HepG2 (cell line): Measurements from ENCODE around the gene NOXA1. TPM values are rescaled to one million over a fixed set of nuclear protein-coding genes. Genes with fewer than 3 reads are reported as not detected.

ENCODE experiments used
- ESRRA ChIP-seq: sonication (generic); formaldehyde crosslinking; IDR thresholded peaks from 2 replicates; pipeline ENCODE4 v1.5.1; 2020; ENCODE audit warnings: mild to moderate bottlenecking, low read depth, missing genetic modification reagents
- HNF4A ChIP-seq: sonication (generic); formaldehyde crosslinking; IDR thresholded peaks from 2 replicates; pipeline ENCODE4 v1.4.0; 2020; ENCODE audit warnings: missing genetic modification reagents
- MED8 ChIP-seq: sonication (generic); formaldehyde crosslinking; IDR thresholded peaks from 2 replicates; pipeline ENCODE4 v1.8.1; 2023; ENCODE audit warnings: mild to moderate bottlenecking, missing genetic modification reagents; ENCODE audit not compliant: insufficient replicate concordance
- MIXL1 ChIP-seq: IDR thresholded peaks from 2 replicates; pipeline ENCODE4 v1.6.1; 2016
- RBM39 ChIP-seq: fragments of 200-400 bp; formaldehyde crosslinking; IDR thresholded peaks from one replicate; pipeline ENCODE4 v1.6.1; 2018; ENCODE audit warnings: antibody characterized with exemption, mild to moderate bottlenecking, low read depth, low read length; ENCODE audit not compliant: poor library complexity, severe bottlenecking
- RCOR2 ChIP-seq: IDR thresholded peaks from 2 replicates; pipeline ENCODE4 v1.6.1; 2016; ENCODE audit warnings: missing biosample characterization, missing genetic modification reagents
- SPEN ChIP-seq: sonication (generic); formaldehyde crosslinking; IDR thresholded peaks from 2 replicates; pipeline ENCODE4 v1.5.1; 2020; ENCODE audit warnings: low read depth, mild to moderate bottlenecking, missing genetic modification reagents
- SRY ChIP-seq: sonication (generic); formaldehyde crosslinking; IDR thresholded peaks from 2 replicates; pipeline ENCODE4 v1.8.0; 2022; ENCODE audit warnings: mild to moderate bottlenecking, missing genetic modification reagents
- STAG1 ChIP-seq: sonication (generic); formaldehyde crosslinking; IDR thresholded peaks from 2 replicates; pipeline ENCODE4 v1.4.0; 2020; ENCODE audit warnings: missing genetic modification reagents
- TOE1 ChIP-seq: sonication (generic); formaldehyde crosslinking; IDR thresholded peaks from 2 replicates; pipeline ENCODE4 v1.4.0; 2020; ENCODE audit warnings: mild to moderate bottlenecking, missing genetic modification reagents
- XRCC5 ChIP-seq: fragments of 200-400 bp; formaldehyde crosslinking; optimal IDR thresholded peaks from 2 replicates; pipeline ENCODE3; 2017; ENCODE audit warnings: mild to moderate bottlenecking, low read length
- ZC3H13 ChIP-seq: sonication (generic); formaldehyde crosslinking; IDR thresholded peaks from 2 replicates; pipeline ENCODE4 v1.8.1; 2023; ENCODE audit warnings: mild to moderate bottlenecking, missing genetic modification reagents, moderate library complexity
- ZNF20 ChIP-seq: sonication (generic); formaldehyde crosslinking; IDR thresholded peaks from 2 replicates; pipeline ENCODE4 v1.4.0; 2020; ENCODE audit warnings: mild to moderate bottlenecking, moderate library complexity, missing genetic modification reagents
- ZNF256 ChIP-seq: sonication (generic); formaldehyde crosslinking; conservative IDR thresholded peaks from 2 replicates; pipeline ENCODE4 v1.4.0; 2020; ENCODE audit warnings: missing genetic modification reagents
- ZNF614 ChIP-seq: IDR thresholded peaks from 2 replicates; pipeline ENCODE4 v1.6.1; 2018; ENCODE audit warnings: missing biosample characterization, missing genetic modification reagents, inconsistent platforms, borderline replicate concordance
- polyA plus RNA-seq, 8 experiments: library from polyadenylated mRNA; depleted of rRNA in 3 of 8; stranded (reverse) in 7 of 8; unstranded in 1 of 8; fragments of >200 nt; fragmentation: Illumina TruSeq in 4 of 8; extraction: Trizol in 4 of 8; gene quantifications; 2 replicates each; pipeline versions ENCODE4 v1.2.1 to v1.2.3, GENCODE V29; 2011 to 2016; ENCODE audit warnings: low read depth in 4 of 8, missing spikeins in 1 of 8, mixed read lengths in 1 of 8; ENCODE audit not compliant: insufficient read depth in 1 of 8
- total RNA-seq, 5 experiments: library from RNA; depleted of rRNA; stranded (reverse); fragments of >200 nt; fragmentation: Illumina TruSeq; extraction: Trizol; gene quantifications; 2 replicates each; pipeline ENCODE4 v1.2.3, GENCODE V29; 2016; ENCODE audit warnings: low read depth in 1 of 5
- TF ChIP-seq, protein P1 (sequence below): sonication (generic); formaldehyde crosslinking; IDR thresholded peaks from 2 replicates; pipeline ENCODE4 v1.5.0; 2020; ENCODE audit warnings: mild to moderate bottlenecking, missing genetic modification reagents
- TF ChIP-seq, protein P2 (sequence below): sonication (generic); formaldehyde crosslinking; IDR thresholded peaks from 2 replicates; pipeline ENCODE4 v1.4.0; 2020; ENCODE audit warnings: mild to moderate bottlenecking, missing genetic modification reagents
- TF ChIP-seq, protein P3 (sequence below): sonication (generic); formaldehyde crosslinking; IDR thresholded peaks from 2 replicates; pipeline ENCODE4 v1.4.0; 2020; ENCODE audit warnings: missing genetic modification reagents, mild to moderate bottlenecking, borderline replicate concordance
- TF ChIP-seq, protein P4 (sequence below): fragments of 450-650 bp; IDR thresholded peaks from 2 replicates; pipeline ENCODE4 v1.6.1; 2016
- TF ChIP-seq, protein P5 (sequence below): sonication (generic); formaldehyde crosslinking; IDR thresholded peaks from 2 replicates; pipeline ENCODE4 v1.5.1; 2020; ENCODE audit warnings: mild to moderate bottlenecking, missing genetic modification reagents

NOXA1 gene
- total and polyA plus RNA-seq, 2 of the 13 experiments (the other 11 are each of a cell fraction or from before 2014, with no cell fraction given): 0.78 to 1.2 TPM

DNA sequence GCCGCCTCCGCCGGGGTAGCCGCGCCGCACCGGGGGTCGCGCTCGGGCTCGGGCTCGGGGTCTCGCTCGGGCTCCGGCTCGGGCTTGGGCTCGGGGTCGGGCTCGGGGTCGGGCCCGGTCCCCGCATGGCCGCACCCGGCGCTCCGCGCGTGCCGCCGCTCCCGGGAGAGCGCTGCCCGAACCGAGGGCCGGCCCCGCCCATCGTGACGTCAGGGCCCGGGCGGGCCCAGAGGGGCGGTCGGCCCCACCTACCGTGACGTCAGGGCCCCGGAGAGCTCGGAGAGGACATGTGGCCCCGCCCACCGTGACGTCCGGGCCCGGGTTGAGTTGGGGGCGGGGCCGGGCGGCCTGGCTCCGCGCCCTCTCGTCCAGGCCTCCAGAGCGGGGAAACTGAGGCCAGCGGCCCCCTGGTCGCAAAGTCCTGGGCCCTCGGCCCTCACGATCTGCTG, 36.0 kb downstream of the NOXA1 start, which contains the start of gene NSMF (continued):
- TF ChIP-seq, protein P1, sequence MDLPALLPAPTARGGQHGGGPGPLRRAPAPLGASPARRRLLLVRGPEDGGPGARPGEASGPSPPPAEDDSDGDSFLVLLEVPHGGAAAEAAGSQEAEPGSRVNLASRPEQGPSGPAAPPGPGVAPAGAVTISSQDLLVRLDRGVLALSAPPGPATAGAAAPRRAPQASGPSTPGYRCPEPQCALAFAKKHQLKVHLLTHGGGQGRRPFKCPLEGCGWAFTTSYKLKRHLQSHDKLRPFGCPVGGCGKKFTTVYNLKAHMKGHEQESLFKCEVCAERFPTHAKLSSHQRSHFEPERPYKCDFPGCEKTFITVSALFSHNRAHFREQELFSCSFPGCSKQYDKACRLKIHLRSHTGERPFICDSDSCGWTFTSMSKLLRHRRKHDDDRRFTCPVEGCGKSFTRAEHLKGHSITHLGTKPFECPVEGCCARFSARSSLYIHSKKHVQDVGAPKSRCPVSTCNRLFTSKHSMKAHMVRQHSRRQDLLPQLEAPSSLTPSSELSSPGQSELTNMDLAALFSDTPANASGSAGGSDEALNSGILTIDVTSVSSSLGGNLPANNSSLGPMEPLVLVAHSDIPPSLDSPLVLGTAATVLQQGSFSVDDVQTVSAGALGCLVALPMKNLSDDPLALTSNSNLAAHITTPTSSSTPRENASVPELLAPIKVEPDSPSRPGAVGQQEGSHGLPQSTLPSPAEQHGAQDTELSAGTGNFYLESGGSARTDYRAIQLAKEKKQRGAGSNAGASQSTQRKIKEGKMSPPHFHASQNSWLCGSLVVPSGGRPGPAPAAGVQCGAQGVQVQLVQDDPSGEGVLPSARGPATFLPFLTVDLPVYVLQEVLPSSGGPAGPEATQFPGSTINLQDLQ (CRISPR knock-in tag): no peak
- TF ChIP-seq, protein P2, sequence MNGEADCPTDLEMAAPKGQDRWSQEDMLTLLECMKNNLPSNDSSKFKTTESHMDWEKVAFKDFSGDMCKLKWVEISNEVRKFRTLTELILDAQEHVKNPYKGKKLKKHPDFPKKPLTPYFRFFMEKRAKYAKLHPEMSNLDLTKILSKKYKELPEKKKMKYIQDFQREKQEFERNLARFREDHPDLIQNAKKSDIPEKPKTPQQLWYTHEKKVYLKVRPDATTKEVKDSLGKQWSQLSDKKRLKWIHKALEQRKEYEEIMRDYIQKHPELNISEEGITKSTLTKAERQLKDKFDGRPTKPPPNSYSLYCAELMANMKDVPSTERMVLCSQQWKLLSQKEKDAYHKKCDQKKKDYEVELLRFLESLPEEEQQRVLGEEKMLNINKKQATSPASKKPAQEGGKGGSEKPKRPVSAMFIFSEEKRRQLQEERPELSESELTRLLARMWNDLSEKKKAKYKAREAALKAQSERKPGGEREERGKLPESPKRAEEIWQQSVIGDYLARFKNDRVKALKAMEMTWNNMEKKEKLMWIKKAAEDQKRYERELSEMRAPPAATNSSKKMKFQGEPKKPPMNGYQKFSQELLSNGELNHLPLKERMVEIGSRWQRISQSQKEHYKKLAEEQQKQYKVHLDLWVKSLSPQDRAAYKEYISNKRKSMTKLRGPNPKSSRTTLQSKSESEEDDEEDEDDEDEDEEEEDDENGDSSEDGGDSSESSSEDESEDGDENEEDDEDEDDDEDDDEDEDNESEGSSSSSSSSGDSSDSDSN: no peak
- TF ChIP-seq SPEN: 0 out of 2 replicates have a peak, but pooled peaks have one; percentile 33
- no peak for TF ChIP-seq TOE1 (CRISPR knock-in tag)
- no peak for TF ChIP-seq ESRRA (CRISPR knock-in tag)
- TF ChIP-seq, protein P3, sequence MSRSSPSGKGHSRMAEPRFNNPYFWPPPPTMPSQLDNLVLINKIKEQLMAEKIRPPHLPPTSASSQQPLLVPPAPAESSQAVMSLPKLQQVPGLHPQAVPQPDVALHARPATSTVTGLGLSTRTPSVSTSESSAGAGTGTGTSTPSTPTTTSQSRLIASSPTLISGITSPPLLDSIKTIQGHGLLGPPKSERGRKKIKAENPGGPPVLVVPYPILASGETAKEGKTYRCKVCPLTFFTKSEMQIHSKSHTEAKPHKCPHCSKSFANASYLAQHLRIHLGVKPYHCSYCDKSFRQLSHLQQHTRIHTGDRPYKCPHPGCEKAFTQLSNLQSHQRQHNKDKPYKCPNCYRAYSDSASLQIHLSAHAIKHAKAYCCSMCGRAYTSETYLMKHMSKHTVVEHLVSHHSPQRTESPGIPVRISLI (CRISPR knock-in tag): no peak
- TF ChIP-seq SRY: no peak
- TF ChIP-seq XRCC5: no peak
- TF ChIP-seq RCOR2 (CRISPR knock-in tag): no peak
- no peak for TF ChIP-seq HNF4A
- TF ChIP-seq, protein P4, sequence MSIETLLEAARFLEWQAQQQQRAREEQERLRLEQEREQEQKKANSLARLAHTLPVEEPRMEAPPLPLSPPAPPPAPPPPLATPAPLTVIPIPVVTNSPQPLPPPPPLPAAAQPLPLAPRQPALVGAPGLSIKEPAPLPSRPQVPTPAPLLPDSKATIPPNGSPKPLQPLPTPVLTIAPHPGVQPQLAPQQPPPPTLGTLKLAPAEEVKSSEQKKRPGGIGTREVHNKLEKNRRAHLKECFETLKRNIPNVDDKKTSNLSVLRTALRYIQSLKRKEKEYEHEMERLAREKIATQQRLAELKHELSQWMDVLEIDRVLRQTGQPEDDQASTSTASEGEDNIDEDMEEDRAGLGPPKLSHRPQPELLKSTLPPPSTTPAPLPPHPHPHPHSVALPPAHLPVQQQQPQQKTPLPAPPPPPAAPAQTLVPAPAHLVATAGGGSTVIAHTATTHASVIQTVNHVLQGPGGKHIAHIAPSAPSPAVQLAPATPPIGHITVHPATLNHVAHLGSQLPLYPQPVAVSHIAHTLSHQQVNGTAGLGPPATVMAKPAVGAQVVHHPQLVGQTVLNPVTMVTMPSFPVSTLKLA: no peak
- no peak for TF ChIP-seq ZNF614 (CRISPR knock-in tag)
- TF ChIP-seq RBM39: no peak
- no peak for TF ChIP-seq ZC3H13 (CRISPR knock-in tag)
- TF ChIP-seq ZNF20 (CRISPR knock-in tag): no peak
- peak; percentile 13 for TF ChIP-seq MED8 (CRISPR knock-in tag)
- 0 out of 2 replicates have a peak, but pooled peaks have one; percentile 68 for TF ChIP-seq ZNF256
- TF ChIP-seq STAG1: no peak
- no peak for TF ChIP-seq MIXL1 (CRISPR knock-in tag)
- TF ChIP-seq, protein P5, sequence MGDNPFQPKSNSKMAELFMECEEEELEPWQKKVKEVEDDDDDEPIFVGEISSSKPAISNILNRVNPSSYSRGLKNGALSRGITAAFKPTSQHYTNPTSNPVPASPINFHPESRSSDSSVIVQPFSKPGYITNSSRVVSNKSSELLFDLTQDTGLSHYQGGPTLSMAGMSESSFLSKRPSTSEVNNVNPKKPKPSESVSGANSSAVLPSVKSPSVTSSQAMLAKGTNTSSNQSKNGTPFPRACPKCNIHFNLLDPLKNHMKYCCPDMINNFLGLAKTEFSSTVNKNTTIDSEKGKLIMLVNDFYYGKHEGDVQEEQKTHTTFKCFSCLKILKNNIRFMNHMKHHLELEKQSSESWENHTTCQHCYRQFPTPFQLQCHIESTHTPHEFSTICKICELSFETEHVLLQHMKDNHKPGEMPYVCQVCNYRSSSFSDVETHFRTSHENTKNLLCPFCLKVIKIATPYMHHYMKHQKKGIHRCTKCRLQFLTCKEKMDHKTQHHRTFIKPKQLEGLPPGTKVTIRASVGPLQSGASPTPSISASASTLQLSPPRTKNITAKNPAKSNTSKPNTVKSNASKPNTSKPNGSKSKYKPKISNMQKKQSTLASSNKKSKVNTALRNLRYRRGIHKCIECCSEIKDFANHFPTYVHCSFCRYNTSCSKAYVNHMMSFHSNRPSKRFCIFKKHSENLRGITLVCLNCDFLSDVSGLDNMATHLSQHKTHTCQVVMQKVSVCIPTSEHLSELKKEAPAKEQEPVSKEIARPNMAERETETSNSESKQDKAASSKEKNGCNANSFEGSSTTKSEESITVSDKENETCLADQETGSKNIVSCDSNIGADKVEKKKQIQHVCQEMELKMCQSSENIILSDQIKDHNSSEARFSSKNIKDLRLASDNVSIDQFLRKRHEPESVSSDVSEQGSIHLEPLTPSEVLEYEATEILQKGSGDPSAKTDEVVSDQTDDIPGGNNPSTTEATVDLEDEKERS (CRISPR knock-in tag): no peak
